IMR-90 (cell line): ENCODE results near the gene RNASE12. TPM values are rescaled to one million over a fixed set of nuclear protein-coding genes. Genes with fewer than 3 reads are reported as not detected.
"Not testable (repeated sequence)": the region's sequence is repeated elsewhere in the genome, so short reads cannot be mapped to it uniquely, and the experiment has no call there.

ENCODE experiments used
- ATAC-seq: fragments of 200-7000 bp; cut with Tn5 transposase; 2 replicates; pipeline ENCODE4 v1.9.1; 2020; ENCODE audit warnings: low read depth, mild to moderate bottlenecking, moderate library complexity
- BruUV-seq: library from RNA; stranded (reverse); fragments of 400-500 nt; replicated peaks from 2 replicates; lab custom pipeline; 2021; lab: Mats Ljungman, UMichigan
- CTCF ChIA-PET: fragments of 300-600 bp; formaldehyde crosslinking; extraction: SDS; loops from one replicate; lab custom pipeline; 2021; ENCODE audit warnings: antibody characterized with exemption; lab: Yijun Ruan, JAX
- POLR2A ChIA-PET: fragments of 300-600 bp; sonication (Branson Sonifier 250); formaldehyde crosslinking; loops from one replicate; lab custom pipeline; 2022; ENCODE audit warnings: antibody characterized with exemption; ENCODE audit not compliant: unreplicated experiment; lab: Charles Lee
- DNase-seq: peaks from one replicate; pipeline ENCODE4 v3.0.0; 2013
- H2AFZ ChIP-seq: replicated peaks from 2 replicates; pipeline ENCODE3; 2013; ENCODE audit warnings: low read length, mild to moderate bottlenecking; ENCODE audit not compliant: poor library complexity
- H2AK5ac ChIP-seq: 2 replicates; pipeline ENCODE4 v1.6.1; 2013; ENCODE audit warnings: low read depth, low read length, inconsistent platforms
- H2AK9ac ChIP-seq: replicated peaks from 2 replicates; pipeline ENCODE3; 2013; ENCODE audit warnings: mild to moderate bottlenecking, low read depth, low read length, moderate library complexity; ENCODE audit not compliant: poor library complexity
- H2BK120ac ChIP-seq: 2 replicates; pipeline ENCODE4 v1.6.1; 2013; ENCODE audit warnings: low read depth, low read length, inconsistent platforms
- H2BK15ac ChIP-seq: 3 replicates; pipeline ENCODE4 v1.6.1; 2013; ENCODE audit warnings: low read depth, low read length, inconsistent platforms
- H2BK20ac ChIP-seq: 2 replicates; pipeline ENCODE4 v1.6.1; 2013; ENCODE audit warnings: low read depth, mild to moderate bottlenecking, inconsistent platforms, low read length, moderate library complexity
- H2BK5ac ChIP-seq: 2 replicates; pipeline ENCODE4 v1.6.1; 2013; ENCODE audit warnings: mild to moderate bottlenecking, low read depth, low read length, inconsistent platforms; ENCODE audit not compliant: poor library complexity, severe bottlenecking
- H3K14ac ChIP-seq: replicated peaks from 2 replicates; pipeline ENCODE4 v1.6.1; 2013; ENCODE audit warnings: low read depth, low read length, inconsistent platforms
- H3K18ac ChIP-seq: 2 replicates; pipeline ENCODE4 v1.6.1; 2013; ENCODE audit warnings: low read depth, low read length, control low read depth
- H3K23ac ChIP-seq: 2 replicates; pipeline ENCODE4 v1.6.1; 2013; ENCODE audit warnings: low read depth, low read length, inconsistent platforms
- H3K27ac ChIP-seq: 2 replicates; pipeline ENCODE4 v1.5.1; 2013; ENCODE audit warnings: mild to moderate bottlenecking, control low read depth, low read length; ENCODE audit not compliant: insufficient read depth
- H3K27me3 ChIP-seq: 2 replicates; pipeline ENCODE4 v1.6.1; 2013; ENCODE audit warnings: low read length; ENCODE audit not compliant: control insufficient read depth, insufficient read depth
- H3K36me3 ChIP-seq: 2 replicates; pipeline ENCODE4 v1.6.1; 2013; ENCODE audit warnings: low read length, mixed read lengths; ENCODE audit not compliant: control insufficient read depth, insufficient read depth
- H3K4ac ChIP-seq: 2 replicates; pipeline ENCODE4 v1.6.1; 2013; ENCODE audit warnings: low read depth, low read length, inconsistent platforms
- H3K4me1 ChIP-seq: 2 replicates; pipeline ENCODE4 v1.6.1; 2013; ENCODE audit warnings: low read length, mixed read lengths; ENCODE audit not compliant: control insufficient read depth, insufficient read depth
- H3K4me2 ChIP-seq: 2 replicates; pipeline ENCODE4 v1.6.1; 2013; ENCODE audit warnings: low read depth, mild to moderate bottlenecking, control low read depth, low read length, moderate library complexity
- H3K4me3 ChIP-seq: 2 replicates; pipeline ENCODE4 v1.5.1; 2013; ENCODE audit warnings: low read depth, mild to moderate bottlenecking, control low read depth, low read length, moderate library complexity; ENCODE audit not compliant: insufficient read depth
- H3K56ac ChIP-seq: 2 replicates; pipeline ENCODE4 v1.6.1; 2013; ENCODE audit warnings: low read length, inconsistent platforms; ENCODE audit not compliant: insufficient read depth; ENCODE audit errors: extremely low read depth
- H3K79me1 ChIP-seq, 2 experiments: 2 replicates each; pipeline ENCODE4 v1.6.1; 2013; ENCODE audit warnings: low read length in 2 of 2, inconsistent platforms in 1 of 2, low read depth in 1 of 2
- H3K9ac ChIP-seq: 2 replicates; pipeline ENCODE4 v1.6.1; 2013; ENCODE audit warnings: low read depth, low read length, control low read depth
- H3K9me1 ChIP-seq: 2 replicates; pipeline ENCODE4 v1.6.1; 2013; ENCODE audit warnings: low read length, inconsistent platforms; ENCODE audit not compliant: insufficient read depth
- H3K9me3 ChIP-seq: 2 replicates; pipeline ENCODE4 v1.6.1; 2013; ENCODE audit warnings: low read length; ENCODE audit not compliant: control insufficient read depth, insufficient read depth
- H4K20me1 ChIP-seq: 2 replicates; pipeline ENCODE4 v1.6.1; 2013; ENCODE audit warnings: low read length, inconsistent platforms; ENCODE audit not compliant: insufficient read depth
- H4K5ac ChIP-seq: 2 replicates; pipeline ENCODE4 v1.6.1; 2013; ENCODE audit warnings: mild to moderate bottlenecking, low read depth, low read length, control low read depth
- H4K8ac ChIP-seq, 2 experiments: 2 replicates each; pipeline ENCODE4 v1.6.1; 2013; ENCODE audit warnings: low read depth in 2 of 2, low read length in 2 of 2, control low read depth in 1 of 2, inconsistent platforms in 1 of 2
- H4K91ac ChIP-seq: 2 replicates; pipeline ENCODE4 v1.6.1; 2013; ENCODE audit warnings: low read depth, low read length, inconsistent platforms; ENCODE audit not compliant: insufficient read depth
- CEBPB ChIP-seq: IDR thresholded peaks from 2 replicates; pipeline ENCODE4 v1.6.1; 2012; ENCODE audit warnings: low read depth, low read length, improper control_type of control experiment
- MAZ ChIP-seq: IDR thresholded peaks from 2 replicates; pipeline ENCODE4 v1.6.1; 2012; ENCODE audit warnings: low read depth, mild to moderate bottlenecking, low read length, improper control_type of control experiment, moderate library complexity, borderline replicate concordance
- WGBS, 2 experiments: methylation state at CpG; one replicate each; pipeline versions ENCODE4 v1.1.5 to v1.1.7; 2013; ENCODE audit warnings: missing lambda C conversion rate in 2 of 2; ENCODE audit not compliant: insufficient read length in 1 of 2; ENCODE audit errors: extremely low coverage in 2 of 2; 5-methylcytosine and 5-hydroxymethylcytosine counted together
- dilution Hi-C: fragments of 300-500 bp; cut with HindIII; formaldehyde crosslinking; loops from one replicate; pipeline ENCODE4 v1.14.3; 2018; ENCODE audit warnings: low sequenced_read_pairs; ENCODE audit not compliant: unreplicated experiment
- in situ Hi-C: fragments of 300-500 bp; cut with MboI; formaldehyde crosslinking; loops from 3 replicates; pipeline ENCODE4 v1.14.3; 2019; ENCODE audit warnings: low sequenced_read_pairs, inconsistent platforms, mixed read lengths
- intact Hi-C: fragments of 100-400 bp; cut with micrococcal nuclease; formaldehyde crosslinking; loops from 2 replicates; pipeline ENCODE4 v1.10.0; 2022
- polyA plus RNA-seq, 3 experiments: library from polyadenylated mRNA; depleted of rRNA; stranded (reverse); fragments of >200 nt; gene quantifications; 2 replicates each; pipeline ENCODE4 v1.2.3, GENCODE V29; 2012; ENCODE audit warnings: low replicate concordance in 1 of 3
- total RNA-seq: library from RNA; depleted of rRNA; stranded (reverse); fragments of >200 nt; gene quantifications from 2 replicates; pipeline ENCODE4 v1.2.3, GENCODE V29; 2012

RNASE12 gene
- total and polyA plus RNA-seq, 2 of the 4 experiments (the other 2 are of a cell fraction): not detected

DNA sequence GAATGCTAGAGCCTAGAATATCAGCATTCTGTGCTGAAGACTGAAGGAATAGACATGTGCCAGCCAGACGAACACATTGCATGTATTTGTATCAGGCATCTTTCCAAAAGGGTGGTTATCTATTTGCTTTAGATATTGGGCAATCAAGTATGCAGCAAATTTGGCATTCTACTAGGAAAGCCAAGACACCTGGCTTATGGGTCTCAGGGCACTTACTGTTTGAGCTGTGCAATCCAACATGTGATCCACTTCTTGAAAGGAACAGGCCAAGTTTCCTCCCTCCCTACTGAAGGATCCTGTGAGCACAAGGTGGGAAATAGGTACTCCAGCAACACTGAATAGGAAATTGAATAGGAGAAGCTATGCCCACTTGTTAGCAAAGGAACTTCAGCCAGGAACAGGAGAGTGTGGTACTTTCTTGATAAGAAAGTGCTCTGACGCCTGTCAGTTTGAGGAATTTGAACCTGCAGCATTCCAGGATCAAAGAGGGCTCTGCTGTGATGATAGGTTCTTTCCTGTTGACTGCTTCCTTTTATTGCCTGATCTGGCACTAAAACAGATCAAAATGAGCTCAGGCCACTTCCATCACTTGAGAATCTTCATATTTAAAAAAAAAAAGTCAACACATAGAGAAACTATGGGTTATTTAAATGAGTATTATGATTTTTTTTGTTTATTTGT lies 29.8 kb upstream of the RNASE12 start:
- dilution Hi-C loops: no loop called here
- peaks cover 4% of the 10 kb centered on the region; the same call in 1 of the 2 replicates for H4K20me1 ChIP-seq
- H3K79me1 ChIP-seq: no peaks in the 10 kb centered on the region
- H2BK15ac ChIP-seq: no peak overlapping the region
- no peak overlapping the region for H3K14ac ChIP-seq
- H3K9me1 ChIP-seq: no peaks in the 10 kb centered on the region
- ATAC-seq (no peak), DNase-seq (no peak)
- peak; percentile 12; the same call in 1 of the 2 replicates for TF ChIP-seq CEBPB
- TF ChIP-seq MAZ: no peak
- no peak overlapping the region for H3K4me2 ChIP-seq
- H3K27me3 ChIP-seq: peaks cover 10% of the 10 kb centered on the region
- H2BK20ac ChIP-seq: no peak overlapping the region
- no peak overlapping the region for H3K23ac ChIP-seq
- intact Hi-C loops: no loop called here
- no peak overlapping the region for H4K91ac ChIP-seq
- no peak overlapping the region for H2BK120ac ChIP-seq
- no peak overlapping the region for H2AFZ ChIP-seq
- H3K9me3 ChIP-seq: no peaks in the 10 kb centered on the region
- H3K36me3 ChIP-seq: no peaks in the 10 kb centered on the region
- H3K27ac ChIP-seq: no peak overlapping the region
- no peak overlapping the region for H3K18ac ChIP-seq
- CTCF ChIA-PET: no interaction called here
- no peak overlapping the region for H4K8ac ChIP-seq
- H3K4me3 ChIP-seq: no peak overlapping the region
- H4K5ac ChIP-seq: no peak overlapping the region
- no CpG with 5 or more reads among the region's 2 CpGs for WGBS, 2 experiments
- BruUV-seq: no TSS peak
- H3K56ac ChIP-seq: no peak overlapping the region
- no peaks in the 10 kb centered on the region for H3K4me1 ChIP-seq
- H3K4ac ChIP-seq: no peak overlapping the region
- in situ Hi-C loops: no loop called here
- no peak overlapping the region for H2BK5ac ChIP-seq
- no peak overlapping the region for H3K9ac ChIP-seq
- POLR2A ChIA-PET: no interaction called here
- no peak overlapping the region for H2AK9ac ChIP-seq
- no peak overlapping the region for H2AK5ac ChIP-seq

DNA sequence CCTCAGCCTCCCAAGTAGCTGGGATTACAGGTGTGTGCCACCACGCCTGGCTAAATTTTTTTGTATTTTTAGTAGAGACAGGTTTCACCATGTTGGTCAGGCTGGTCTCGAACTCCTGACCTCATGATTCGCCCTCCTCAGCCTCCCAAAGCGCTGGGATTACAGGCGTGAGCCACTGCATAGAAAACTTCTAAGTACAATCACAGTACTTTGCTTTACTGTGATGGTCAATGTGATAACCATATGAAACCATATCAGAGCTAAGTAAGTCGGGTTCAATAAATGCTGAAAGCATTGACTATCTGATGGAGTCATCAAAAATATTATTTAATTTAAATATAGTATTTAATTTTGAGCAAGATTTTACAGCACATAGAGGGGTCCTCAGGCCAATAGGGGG lies 28.5 kb upstream of the RNASE12 start:
- H4K5ac ChIP-seq, H4K91ac ChIP-seq, POLR2A ChIA-PET, H3K4me1 ChIP-seq, H2AK5ac ChIP-seq, intact Hi-C loops, H3K9ac ChIP-seq, H4K20me1 ChIP-seq, H3K23ac ChIP-seq, H3K56ac ChIP-seq, H3K4me2 ChIP-seq, H2AK9ac ChIP-seq, H3K27ac ChIP-seq, H2BK20ac ChIP-seq, H2BK120ac ChIP-seq, BruUV-seq, in situ Hi-C loops, ATAC-seq, H3K4ac ChIP-seq, H3K14ac ChIP-seq, H2AFZ ChIP-seq, H3K9me1 ChIP-seq, dilution Hi-C loops, H3K4me3 ChIP-seq, H3K36me3 ChIP-seq, H4K8ac ChIP-seq, H3K9me3 ChIP-seq, H3K18ac ChIP-seq, H2BK15ac ChIP-seq, H3K79me1 ChIP-seq, H2BK5ac ChIP-seq, DNase-seq: not testable (repeated sequence)
- WGBS, 2 experiments: no CpG with 5 or more reads among the region's 6 CpGs
- H3K27me3 ChIP-seq: peaks cover 10% of the 10 kb centered on the region
- CTCF ChIA-PET: interaction anchor here (0.8 kb wide), 1 partner anchor 204 kb away, joined by 3 read pairs; no protein-coding TSS in a partner anchor
